ENCODE results near the gene RBM44. TPM values are rescaled to one million over a fixed set of nuclear protein-coding genes. Genes with fewer than 3 reads are reported as not detected.

The RBM44 gene
- total RNA-seq, 2 donors from 2014 or later = 0.35 to 0.48 TPM

DNA sequence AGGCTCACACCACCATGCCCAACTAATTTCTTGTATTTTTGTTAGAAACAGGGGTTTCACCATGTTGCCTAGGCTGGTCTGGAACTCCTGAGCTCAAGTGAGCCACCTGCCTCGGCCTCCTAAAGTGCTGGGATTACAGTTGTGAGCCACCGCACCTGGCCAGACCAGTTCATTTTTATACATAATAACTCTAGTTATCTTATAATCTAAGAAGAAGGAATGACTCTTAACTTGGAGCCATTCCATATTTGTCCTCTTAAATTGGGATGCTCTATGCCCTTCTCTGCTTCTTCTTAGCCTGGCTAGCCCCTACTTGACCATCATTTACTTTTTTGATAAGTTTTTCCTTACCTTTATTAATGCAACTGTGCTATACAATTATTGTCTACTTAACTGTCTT is 2.9 kb downstream of the RBM44 start:
- DNase-seq = no peak
- H3K27ac ChIP-seq = no peak overlapping the region
- no peak overlapping the region for H3K9ac ChIP-seq (ENCODE audit: low read depth in 2 of 2, low read length in 2 of 2)
- H3K27me3 ChIP-seq = no peaks in the 10 kb centered on the region
- H3K4me1 ChIP-seq = no peaks in the 10 kb centered on the region
- intact Hi-C loops (cut with DNase I) = no loop called here
- no peaks in the 10 kb centered on the region for H3K36me3 ChIP-seq
- no peaks in the 10 kb centered on the region for H3K9me3 ChIP-seq
- TF ChIP-seq, protein P1, sequence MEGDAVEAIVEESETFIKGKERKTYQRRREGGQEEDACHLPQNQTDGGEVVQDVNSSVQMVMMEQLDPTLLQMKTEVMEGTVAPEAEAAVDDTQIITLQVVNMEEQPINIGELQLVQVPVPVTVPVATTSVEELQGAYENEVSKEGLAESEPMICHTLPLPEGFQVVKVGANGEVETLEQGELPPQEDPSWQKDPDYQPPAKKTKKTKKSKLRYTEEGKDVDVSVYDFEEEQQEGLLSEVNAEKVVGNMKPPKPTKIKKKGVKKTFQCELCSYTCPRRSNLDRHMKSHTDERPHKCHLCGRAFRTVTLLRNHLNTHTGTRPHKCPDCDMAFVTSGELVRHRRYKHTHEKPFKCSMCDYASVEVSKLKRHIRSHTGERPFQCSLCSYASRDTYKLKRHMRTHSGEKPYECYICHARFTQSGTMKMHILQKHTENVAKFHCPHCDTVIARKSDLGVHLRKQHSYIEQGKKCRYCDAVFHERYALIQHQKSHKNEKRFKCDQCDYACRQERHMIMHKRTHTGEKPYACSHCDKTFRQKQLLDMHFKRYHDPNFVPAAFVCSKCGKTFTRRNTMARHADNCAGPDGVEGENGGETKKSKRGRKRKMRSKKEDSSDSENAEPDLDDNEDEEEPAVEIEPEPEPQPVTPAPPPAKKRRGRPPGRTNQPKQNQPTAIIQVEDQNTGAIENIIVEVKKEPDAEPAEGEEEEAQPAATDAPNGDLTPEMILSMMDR (IDR thresholded peaks at IDR 0.05) = no peak
- H3K4me3 ChIP-seq = no peak overlapping the region

DNA sequence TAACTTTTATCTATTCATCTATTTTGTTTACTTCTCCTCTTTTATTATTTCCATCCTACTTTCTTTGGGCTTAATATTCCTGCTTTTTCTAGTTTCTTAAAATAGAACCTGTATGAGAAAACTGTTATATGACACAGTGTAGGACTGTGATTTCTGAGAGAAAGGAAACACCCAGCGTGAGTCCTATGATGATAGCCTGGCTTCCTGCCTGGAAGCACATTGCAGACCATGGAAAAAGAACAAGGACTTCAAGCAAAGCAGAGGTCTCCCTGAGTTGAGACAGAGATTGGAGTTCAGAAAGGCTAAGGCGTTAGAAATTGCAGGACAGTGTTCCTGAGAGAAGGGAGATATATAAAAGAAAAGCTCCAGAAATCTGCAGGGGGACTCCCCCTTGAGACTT is 7.8 kb downstream of the RBM44 start:
- H3K9ac ChIP-seq (ENCODE audit: low read depth in 2 of 2, low read length in 2 of 2) = no peak overlapping the region
- no peak for DNase-seq
- H3K27ac ChIP-seq = no peak overlapping the region
- no peaks in the 10 kb centered on the region for H3K9me3 ChIP-seq
- H3K4me1 ChIP-seq = no peaks in the 10 kb centered on the region
- TF ChIP-seq, protein P1 (IDR thresholded peaks at IDR 0.05) = no peak
- H3K4me3 ChIP-seq = no peak overlapping the region
- H3K27me3 ChIP-seq = no peaks in the 10 kb centered on the region
- intact Hi-C loops (cut with DNase I) = no loop called here
- no peaks in the 10 kb centered on the region for H3K36me3 ChIP-seq

DNA sequence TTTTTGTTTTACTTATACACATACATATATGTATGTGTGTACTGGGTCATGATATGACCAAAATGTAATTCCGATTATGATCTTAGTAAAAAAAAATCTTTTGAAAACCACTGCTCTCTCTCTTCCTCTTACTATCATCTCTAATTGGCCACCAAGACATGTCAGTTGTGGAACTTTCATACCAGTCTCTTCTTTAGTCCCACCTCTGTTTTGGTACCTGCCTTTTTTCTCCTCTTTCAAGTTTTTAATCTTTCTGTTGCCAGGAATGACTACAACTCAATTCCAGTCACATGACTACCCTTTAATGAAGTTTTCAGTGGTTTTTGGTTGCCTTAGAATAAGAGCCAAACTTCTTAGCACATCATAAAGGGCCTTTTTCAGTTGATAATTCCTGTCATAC is 17.1 kb downstream of the RBM44 start:
- TF ChIP-seq, protein P1 (IDR thresholded peaks at IDR 0.05) = no peak
- H3K36me3 ChIP-seq = no peaks in the 10 kb centered on the region
- no peaks in the 10 kb centered on the region for H3K27me3 ChIP-seq
- no peak for DNase-seq
- intact Hi-C loops (cut with DNase I) = no loop called here
- no peak overlapping the region for H3K9ac ChIP-seq (ENCODE audit: low read depth in 2 of 2, low read length in 2 of 2)
- H3K4me1 ChIP-seq = no peaks in the 10 kb centered on the region
- H3K27ac ChIP-seq = no peak overlapping the region
- no peak overlapping the region for H3K4me3 ChIP-seq
- H3K9me3 ChIP-seq = no peaks in the 10 kb centered on the region

DNA sequence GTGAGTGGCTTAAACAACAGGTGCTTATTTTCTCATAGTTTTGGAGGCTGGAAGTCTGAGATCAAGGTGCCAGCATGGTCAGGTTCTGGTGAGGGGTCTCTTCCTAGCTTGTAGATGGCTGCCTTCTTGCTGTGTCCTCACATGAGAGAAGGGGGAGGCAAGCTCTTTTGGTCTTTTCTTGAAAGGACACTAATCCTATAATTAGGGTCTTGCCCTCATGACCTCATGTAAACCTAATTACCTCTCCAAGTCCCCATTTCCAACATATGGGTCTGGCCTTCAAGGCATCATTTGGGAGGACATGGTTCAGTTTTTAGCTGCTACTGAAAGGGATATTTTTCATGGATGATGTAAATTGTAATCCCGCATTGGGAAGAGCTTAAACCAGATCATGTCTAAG is 18.0 kb downstream of the RBM44 start:
- intact Hi-C loops (cut with DNase I) = no loop called here
- Histone ChIP-seq H3K9me3 (no peaks in the 10 kb centered on the region), H3K27ac (no peak overlapping the region), H3K36me3 (no peaks in the 10 kb centered on the region), H3K9ac (ENCODE audit: low read depth in 2 of 2, low read length in 2 of 2) (no peak overlapping the region), H3K4me1 (no peaks in the 10 kb centered on the region), H3K4me3 (no peak overlapping the region), H3K27me3 (no peaks in the 10 kb centered on the region)
- DNase-seq = no peak
- TF ChIP-seq, protein P1 (IDR thresholded peaks at IDR 0.05) = no peak

DNA sequence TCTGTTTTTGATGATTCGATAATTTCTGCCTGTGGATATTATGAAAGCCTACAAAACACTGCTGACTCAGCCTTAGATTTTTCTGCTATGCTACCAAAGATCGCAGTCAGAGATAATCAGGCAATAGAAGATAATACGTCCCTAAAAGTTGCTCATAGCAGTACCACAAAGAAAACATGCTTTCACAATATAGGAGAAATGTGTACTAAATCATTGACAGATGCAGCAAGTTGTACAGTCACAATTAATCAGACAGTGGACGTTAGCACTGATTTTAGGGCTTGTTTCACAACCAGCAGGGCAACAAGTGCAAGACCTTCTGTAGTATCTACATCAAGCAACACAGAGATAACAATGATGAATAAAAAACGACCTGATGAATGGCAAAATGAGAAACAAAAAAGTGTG is 19.5 kb downstream of the RBM44 start:
- no peak overlapping the region for H3K27ac ChIP-seq
- H3K36me3 ChIP-seq = no peaks in the 10 kb centered on the region
- no peaks in the 10 kb centered on the region for H3K4me1 ChIP-seq
- no peak overlapping the region for H3K4me3 ChIP-seq
- no peaks in the 10 kb centered on the region for H3K27me3 ChIP-seq
- no peaks in the 10 kb centered on the region for H3K9me3 ChIP-seq
- no peak overlapping the region for H3K9ac ChIP-seq (ENCODE audit: low read depth in 2 of 2, low read length in 2 of 2)
- TF ChIP-seq, protein P1 (IDR thresholded peaks at IDR 0.05) = no peak
- no peak for DNase-seq
- intact Hi-C loops (cut with DNase I) = no loop called here

DNA sequence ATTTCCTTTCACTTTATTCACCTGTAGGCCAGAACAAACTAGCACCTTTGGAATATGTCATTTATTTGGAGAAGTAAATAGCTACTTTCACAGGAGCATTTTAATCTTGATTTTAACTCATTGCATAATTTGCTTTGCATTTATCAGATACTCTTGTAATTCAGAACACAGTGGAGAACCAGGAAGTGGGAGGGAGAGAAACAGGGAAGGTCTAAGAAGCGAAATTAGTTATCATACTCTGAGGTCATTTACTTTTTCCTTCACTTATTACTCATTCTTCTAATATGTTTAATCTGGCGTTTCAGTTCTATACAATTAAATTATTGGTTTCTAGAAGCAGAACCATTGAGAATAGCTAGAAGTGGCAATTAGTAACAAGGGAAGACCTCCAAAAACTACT is 20.7 kb downstream of the RBM44 start:
- no peaks in the 10 kb centered on the region for H3K36me3 ChIP-seq
- no peak for DNase-seq
- intact Hi-C loops (cut with DNase I) = no loop called here
- no peak overlapping the region for H3K9ac ChIP-seq (ENCODE audit: low read depth in 2 of 2, low read length in 2 of 2)
- H3K9me3 ChIP-seq = no peaks in the 10 kb centered on the region
- H3K27me3 ChIP-seq = no peaks in the 10 kb centered on the region
- no peak overlapping the region for H3K27ac ChIP-seq
- no peak overlapping the region for H3K4me3 ChIP-seq
- TF ChIP-seq, protein P1 (IDR thresholded peaks at IDR 0.05) = no peak
- no peaks in the 10 kb centered on the region for H3K4me1 ChIP-seq
